ENCODE results near the gene DCAF5.
A peak's percentile ranks its signal among the peaks of the same experiment; 100 is the strongest.

Gene DCAF5

GRCh38 chr14:69142101-69142500, 10.8 kb downstream of the DCAF5 start:
- no peak for DNase-seq

- DNase-seq: no peak
Observed at GRCh38 chr14:69141550-69141949, 11.4 kb downstream of the DCAF5 start.

GRCh38 chr14:69139743-69140142, 13.2 kb downstream of the DCAF5 start:
- DNase-seq: no peak

- DNase-seq: no peak
Observed at GRCh38 chr14:69137843-69138535, 14.9 kb downstream of the DCAF5 start.

- DNase-seq: no peak
Observed at GRCh38 chr14:69137416-69137815, 15.5 kb downstream of the DCAF5 start.

- no peak for DNase-seq
Observed at GRCh38 chr14:69135133-69135532, 17.8 kb downstream of the DCAF5 start.

- DNase-seq: no peak
Observed at GRCh38 chr14:69133206-69134125, 19.5 kb downstream of the DCAF5 start.

GRCh38 chr14:69132513-69133181, 20.3 kb downstream of the DCAF5 start:
- no peak for DNase-seq

GRCh38 chr14:69131176-69131575, 21.7 kb downstream of the DCAF5 start:
- DNase-seq: no peak

GRCh38 chr14:69129264-69129880, 23.5 kb downstream of the DCAF5 start:
- peak; percentile 71 for DNase-seq

- no peak for DNase-seq
Observed at GRCh38 chr14:69118305-69118704, 34.6 kb downstream of the DCAF5 start.

- DNase-seq: no peak
Observed at GRCh38 chr14:69117020-69117767, 35.7 kb downstream of the DCAF5 start.

GRCh38 chr14:69115407-69116185, 37.3 kb downstream of the DCAF5 start:
- DNase-seq: no peak

GRCh38 chr14:69114763-69115162, 38.2 kb downstream of the DCAF5 start:
- no peak for DNase-seq

GRCh38 chr14:69108358-69108757, 44.6 kb downstream of the DCAF5 start:
- DNase-seq: no peak

GRCh38 chr14:69107407-69108003, 45.4 kb downstream of the DCAF5 start:
- peak; percentile 41 for DNase-seq

GRCh38 chr14:69106451-69106850, 46.5 kb downstream of the DCAF5 start:
- no peak for DNase-seq

- no peak for DNase-seq
Observed at GRCh38 chr14:69105326-69105725, 47.6 kb downstream of the DCAF5 start.

GRCh38 chr14:69101331-69101826, 51.5 kb downstream of the DCAF5 start:
- DNase-seq: no peak

GRCh38 chr14:69097974-69098373, 54.9 kb downstream of the DCAF5 start:
- no peak for DNase-seq

Measured in right hindlimb (tissue), 1 donor.